ENCODE data around the gene SLC6A3.

DNA sequence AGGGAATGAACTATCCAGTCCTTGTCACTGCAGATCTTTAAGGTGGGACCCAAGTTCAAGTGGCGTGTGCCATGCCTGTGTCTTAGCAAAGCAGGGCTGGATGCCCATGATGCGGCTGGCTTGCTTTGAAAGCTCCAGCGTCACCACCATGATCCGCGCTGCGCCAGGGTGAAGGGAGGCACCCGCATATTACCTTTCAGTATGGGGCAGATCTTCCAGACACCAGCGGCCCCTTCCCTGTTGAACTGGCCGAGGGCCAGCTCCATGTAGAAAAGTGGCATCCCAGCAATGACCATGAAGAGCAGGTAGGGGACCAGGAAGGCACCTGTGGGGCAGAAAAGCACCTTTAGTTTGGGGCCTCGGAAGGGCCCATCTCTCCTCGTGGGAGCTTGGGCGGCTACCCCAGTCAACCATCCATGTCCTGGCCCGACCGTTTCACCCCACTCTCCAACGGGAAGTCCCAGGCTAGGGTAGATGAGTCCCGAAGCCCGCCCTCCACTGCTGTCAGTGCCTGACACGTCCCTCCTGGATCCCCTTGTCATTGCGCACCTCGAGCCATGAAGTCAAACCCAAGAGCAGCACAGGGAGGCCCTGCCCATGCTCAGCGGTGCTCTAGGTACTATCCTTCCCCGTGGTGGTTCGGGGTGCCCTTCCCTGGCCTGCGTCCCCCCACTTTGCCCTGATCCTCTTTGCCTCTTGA lies 3.9 kb downstream of the SLC6A3 start:
- TF ChIP-seq, protein P1, sequence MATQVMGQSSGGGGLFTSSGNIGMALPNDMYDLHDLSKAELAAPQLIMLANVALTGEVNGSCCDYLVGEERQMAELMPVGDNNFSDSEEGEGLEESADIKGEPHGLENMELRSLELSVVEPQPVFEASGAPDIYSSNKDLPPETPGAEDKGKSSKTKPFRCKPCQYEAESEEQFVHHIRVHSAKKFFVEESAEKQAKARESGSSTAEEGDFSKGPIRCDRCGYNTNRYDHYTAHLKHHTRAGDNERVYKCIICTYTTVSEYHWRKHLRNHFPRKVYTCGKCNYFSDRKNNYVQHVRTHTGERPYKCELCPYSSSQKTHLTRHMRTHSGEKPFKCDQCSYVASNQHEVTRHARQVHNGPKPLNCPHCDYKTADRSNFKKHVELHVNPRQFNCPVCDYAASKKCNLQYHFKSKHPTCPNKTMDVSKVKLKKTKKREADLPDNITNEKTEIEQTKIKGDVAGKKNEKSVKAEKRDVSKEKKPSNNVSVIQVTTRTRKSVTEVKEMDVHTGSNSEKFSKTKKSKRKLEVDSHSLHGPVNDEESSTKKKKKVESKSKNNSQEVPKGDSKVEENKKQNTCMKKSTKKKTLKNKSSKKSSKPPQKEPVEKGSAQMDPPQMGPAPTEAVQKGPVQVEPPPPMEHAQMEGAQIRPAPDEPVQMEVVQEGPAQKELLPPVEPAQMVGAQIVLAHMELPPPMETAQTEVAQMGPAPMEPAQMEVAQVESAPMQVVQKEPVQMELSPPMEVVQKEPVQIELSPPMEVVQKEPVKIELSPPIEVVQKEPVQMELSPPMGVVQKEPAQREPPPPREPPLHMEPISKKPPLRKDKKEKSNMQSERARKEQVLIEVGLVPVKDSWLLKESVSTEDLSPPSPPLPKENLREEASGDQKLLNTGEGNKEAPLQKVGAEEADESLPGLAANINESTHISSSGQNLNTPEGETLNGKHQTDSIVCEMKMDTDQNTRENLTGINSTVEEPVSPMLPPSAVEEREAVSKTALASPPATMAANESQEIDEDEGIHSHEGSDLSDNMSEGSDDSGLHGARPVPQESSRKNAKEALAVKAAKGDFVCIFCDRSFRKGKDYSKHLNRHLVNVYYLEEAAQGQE (IDR thresholded peaks at IDR 0.05; ENCODE audit: insufficient read depth in 1 of 2, low read depth in 2 of 2, low read length in 2 of 2): no peak
- no peak for TF ChIP-seq POLR2AphosphoS5 (IDR thresholded peaks at IDR 0.05; ENCODE audit: low read depth, low read length)
- no peak for TF ChIP-seq TAF1 (IDR thresholded peaks at IDR 0.05; ENCODE audit: borderline replicate concordance, insufficient read depth, low read length)
